ENCODE results near the gene RNU1-3. TPM values are rescaled to one million over a fixed set of nuclear protein-coding genes. Genes with fewer than 3 reads are reported as not detected.
"Not testable (repeated sequence)": the region's sequence is repeated elsewhere in the genome, so short reads cannot be mapped to it uniquely, and the experiment has no call there.

The RNU1-3 gene
- total RNA-seq, 2 donors from 2014 or later: under 0.01 TPM

GRCh38 chr1:16628361-16629111 is 38.2 kb downstream of the RNU1-3 start:
- no peaks in the 10 kb centered on the region for H3K27me3 ChIP-seq (replicated peaks; ENCODE audit: insufficient read depth)
- no peak overlapping the region for H3K4me3 ChIP-seq
- H3K27ac ChIP-seq: no peak overlapping the region
- ATAC-seq (ENCODE audit: insufficient number of reproducible peaks, low FRiP score, low read depth) (no peak), DNase-seq (ENCODE audit: low spot score) (no peak)
- no peak for TF ChIP-seq CTCF (IDR thresholded peaks at IDR 0.05)
- H3K36me3 ChIP-seq: peaks cover 66% of the 10 kb centered on the region
- H3K4me1 ChIP-seq (ENCODE audit: control insufficient read depth in 1 of 2, low read depth in 2 of 2): no peaks in the 10 kb centered on the region
- no peaks in the 10 kb centered on the region for H3K9me3 ChIP-seq

- not testable (repeated sequence) for DNase-seq (ENCODE audit: low spot score); H3K27me3 ChIP-seq (replicated peaks; ENCODE audit: insufficient read depth); ATAC-seq (ENCODE audit: insufficient number of reproducible peaks, low FRiP score, low read depth); H3K4me1 ChIP-seq (ENCODE audit: control insufficient read depth in 1 of 2, low read depth in 2 of 2); H3K9me3 ChIP-seq; H3K4me3 ChIP-seq; H3K27ac ChIP-seq
- H3K36me3 ChIP-seq: peaks cover 64% of the 10 kb centered on the region
Observed at GRCh38 chr1:16626409-16626983, 40.3 kb downstream of the RNU1-3 start.

GRCh38 chr1:16625497-16626408 is 41.0 kb downstream of the RNU1-3 start:
- Histone ChIP-seq H3K27me3 (replicated peaks; ENCODE audit: insufficient read depth) (no peaks in the 10 kb centered on the region), H3K4me1 (ENCODE audit: control insufficient read depth in 1 of 2, low read depth in 2 of 2) (no peaks in the 10 kb centered on the region), H3K36me3 (peaks cover 56% of the 10 kb centered on the region), H3K9me3 (no peaks in the 10 kb centered on the region), H3K4me3 (no peak overlapping the region), H3K27ac (no peak overlapping the region)
- no peak for ATAC-seq (ENCODE audit: insufficient number of reproducible peaks, low FRiP score, low read depth)
- no peak for TF ChIP-seq CTCF (IDR thresholded peaks at IDR 0.05)
- DNase-seq (ENCODE audit: low spot score): no peak

- DNase-seq (ENCODE audit: low spot score); H3K4me3 ChIP-seq; H3K4me1 ChIP-seq (ENCODE audit: control insufficient read depth in 1 of 2, low read depth in 2 of 2); H3K27me3 ChIP-seq (replicated peaks; ENCODE audit: insufficient read depth); ATAC-seq (ENCODE audit: insufficient number of reproducible peaks, low FRiP score, low read depth); H3K27ac ChIP-seq; H3K9me3 ChIP-seq: not testable (repeated sequence)
- H3K36me3 ChIP-seq: peaks cover 41% of the 10 kb centered on the region
Observed at GRCh38 chr1:16623812-16624719, 42.7 kb downstream of the RNU1-3 start.

- not testable (repeated sequence) for H3K27ac ChIP-seq; ATAC-seq (ENCODE audit: insufficient number of reproducible peaks, low FRiP score, low read depth)
- H3K36me3 ChIP-seq: peaks cover 35% of the 10 kb centered on the region
Observed at GRCh38 chr1:16623337-16623736, 43.4 kb downstream of the RNU1-3 start.

GRCh38 chr1:16621681-16622315 is 45.0 kb downstream of the RNU1-3 start:
- not testable (repeated sequence) for ATAC-seq (ENCODE audit: insufficient number of reproducible peaks, low FRiP score, low read depth); H3K4me1 ChIP-seq (ENCODE audit: control insufficient read depth in 1 of 2, low read depth in 2 of 2); H3K9me3 ChIP-seq; H3K27me3 ChIP-seq (replicated peaks; ENCODE audit: insufficient read depth); DNase-seq (ENCODE audit: low spot score); H3K4me3 ChIP-seq; H3K27ac ChIP-seq
- H3K36me3 ChIP-seq: peaks cover 33% of the 10 kb centered on the region

More at GRCh38 chr1:16623337-16623736, 43.4 kb downstream of the RNU1-3 start:
- not testable (repeated sequence) for DNase-seq (ENCODE audit: low spot score); H3K4me1 ChIP-seq (ENCODE audit: control insufficient read depth in 1 of 2, low read depth in 2 of 2); H3K27me3 ChIP-seq (replicated peaks; ENCODE audit: insufficient read depth); H3K4me3 ChIP-seq; H3K9me3 ChIP-seq

Data from thoracic aorta (tissue), 2 donors.